HG03354 (cell line): Measurements from ENCODE around the gene CLDN6.

ENCODE experiments used
- ATAC-seq: cut with Tn5 transposase; IDR thresholded peaks from one replicate; pipeline ENCODE4 v1.9.1; 2021; ENCODE audit warnings: mild to moderate bottlenecking; ENCODE audit not compliant: unreplicated experiment, poor library complexity, severe bottlenecking

CLDN6 gene

DNA sequence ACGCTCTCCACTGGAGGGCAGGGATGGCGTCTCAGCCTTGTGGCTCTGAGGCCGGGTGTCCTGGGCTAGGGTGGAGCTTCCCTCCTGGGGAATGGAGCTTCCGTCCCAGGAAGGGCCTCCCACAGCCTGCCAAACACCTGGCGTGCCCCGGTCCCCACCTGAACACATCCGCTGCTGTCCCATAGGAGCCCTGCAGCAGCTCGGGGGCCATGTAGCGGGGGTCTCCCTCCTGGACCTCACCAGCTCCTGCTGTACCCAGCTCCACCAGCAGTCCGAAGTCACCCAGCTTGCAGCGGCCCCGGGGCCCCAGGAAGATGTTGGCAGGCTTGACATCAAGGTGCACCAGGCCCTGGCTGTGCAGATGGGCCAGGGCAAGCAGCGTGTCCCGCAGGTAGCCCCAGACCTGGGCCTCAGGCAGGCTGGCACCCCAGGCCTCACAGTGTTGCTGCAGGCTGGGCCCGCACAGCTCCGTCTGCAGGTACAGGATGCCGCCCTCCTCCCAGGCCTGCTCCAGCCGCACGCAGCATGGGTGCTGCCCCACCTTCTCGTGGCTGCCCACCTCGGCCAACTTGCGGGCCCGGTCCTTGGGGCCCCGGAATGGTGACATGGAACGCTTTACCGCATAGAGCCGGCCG, 42.7 kb downstream of the CLDN6 start:
- ATAC-seq: no peak

DNA sequence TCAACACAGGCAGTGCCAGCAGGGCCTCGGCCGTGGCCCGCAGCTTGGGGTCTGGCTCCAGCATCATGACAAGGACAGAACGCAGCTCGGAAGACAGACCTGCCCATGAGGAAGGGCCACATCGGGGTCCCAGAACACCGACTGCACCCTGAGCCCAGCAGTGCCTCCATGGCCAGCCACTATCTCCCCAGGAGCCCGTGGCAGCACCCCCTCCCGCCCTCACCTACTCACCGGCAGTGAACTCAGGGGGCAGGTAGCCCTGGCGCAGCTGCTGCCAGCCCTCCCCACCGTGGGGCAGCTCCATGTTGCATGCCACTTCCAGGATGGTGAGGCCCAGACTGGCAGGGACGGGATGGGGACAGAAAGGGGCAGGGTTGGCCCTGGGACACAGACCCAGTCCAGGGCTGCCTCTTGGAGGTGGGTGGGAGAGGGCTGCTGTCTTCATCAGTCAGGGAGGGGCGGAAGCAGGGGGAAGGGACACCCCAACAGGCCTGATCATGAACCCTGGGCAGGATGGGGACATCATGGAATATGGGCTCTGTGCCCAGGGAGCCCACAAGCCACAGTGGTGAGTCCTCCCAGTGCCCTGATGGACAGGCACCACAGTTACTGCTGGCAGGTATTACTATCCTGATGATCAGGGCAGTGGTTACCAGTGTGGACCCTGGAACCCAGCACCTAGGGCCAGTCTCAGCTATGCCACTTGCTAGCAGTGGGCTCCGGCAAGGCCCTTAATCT, 43.5 kb downstream of the CLDN6 start:
- no peak for ATAC-seq

DNA sequence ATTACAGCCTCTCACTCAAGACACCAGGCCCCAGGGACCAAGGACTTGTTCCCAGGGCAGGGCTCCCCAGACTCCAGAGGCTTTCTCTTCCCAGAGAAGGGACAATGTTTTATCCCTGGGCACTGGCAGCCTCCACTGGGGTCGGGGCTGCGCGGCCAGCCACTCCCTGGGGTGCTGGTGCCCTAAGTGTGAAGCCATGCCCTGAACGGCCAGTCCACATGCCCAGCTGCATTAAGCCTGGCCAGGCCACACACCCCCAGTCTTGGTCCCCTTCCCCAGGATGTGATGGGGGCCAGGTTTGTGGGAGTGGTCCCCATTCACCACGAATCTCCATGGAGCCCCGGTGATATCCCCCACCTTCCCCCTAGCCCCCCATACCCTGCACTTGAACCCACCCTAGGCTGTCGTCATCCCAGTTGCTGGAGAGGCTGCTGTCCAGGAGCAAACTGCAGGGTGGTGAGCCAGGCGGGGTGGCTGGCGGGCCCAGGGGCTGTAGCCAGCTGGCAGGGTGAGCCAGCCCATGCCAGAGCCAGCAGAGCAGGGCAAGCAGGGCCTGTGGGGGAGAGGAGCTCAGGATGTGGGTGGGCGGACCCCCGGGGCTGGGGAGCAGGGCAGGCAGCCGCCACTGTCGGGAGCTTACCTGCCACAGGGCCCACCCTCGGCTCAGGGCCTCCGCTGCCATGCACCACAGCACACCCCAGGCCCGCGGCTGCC, 44.2 kb downstream of the CLDN6 start:
- ATAC-seq: no peak

DNA sequence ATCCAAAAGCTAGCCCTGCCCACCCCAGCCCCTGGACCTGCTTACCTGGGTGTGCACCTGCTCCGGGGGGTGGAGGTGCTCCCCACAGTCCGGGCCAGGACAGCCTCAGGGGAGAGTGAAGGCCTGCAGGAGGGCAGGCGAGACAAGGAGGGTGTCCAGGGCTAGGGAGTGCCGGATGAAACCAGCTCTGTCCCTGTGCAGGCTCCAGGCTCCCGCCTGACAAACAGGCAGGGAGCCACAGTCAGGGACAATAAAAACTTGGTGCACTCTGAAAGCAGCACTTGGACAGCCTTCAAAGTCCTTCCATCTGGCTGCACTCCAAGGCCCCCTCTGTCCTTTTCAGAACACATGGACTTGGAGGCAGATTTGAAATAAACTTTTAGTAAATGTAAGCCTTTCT, 44.9 kb downstream of the CLDN6 start:
- no peak for ATAC-seq

DNA sequence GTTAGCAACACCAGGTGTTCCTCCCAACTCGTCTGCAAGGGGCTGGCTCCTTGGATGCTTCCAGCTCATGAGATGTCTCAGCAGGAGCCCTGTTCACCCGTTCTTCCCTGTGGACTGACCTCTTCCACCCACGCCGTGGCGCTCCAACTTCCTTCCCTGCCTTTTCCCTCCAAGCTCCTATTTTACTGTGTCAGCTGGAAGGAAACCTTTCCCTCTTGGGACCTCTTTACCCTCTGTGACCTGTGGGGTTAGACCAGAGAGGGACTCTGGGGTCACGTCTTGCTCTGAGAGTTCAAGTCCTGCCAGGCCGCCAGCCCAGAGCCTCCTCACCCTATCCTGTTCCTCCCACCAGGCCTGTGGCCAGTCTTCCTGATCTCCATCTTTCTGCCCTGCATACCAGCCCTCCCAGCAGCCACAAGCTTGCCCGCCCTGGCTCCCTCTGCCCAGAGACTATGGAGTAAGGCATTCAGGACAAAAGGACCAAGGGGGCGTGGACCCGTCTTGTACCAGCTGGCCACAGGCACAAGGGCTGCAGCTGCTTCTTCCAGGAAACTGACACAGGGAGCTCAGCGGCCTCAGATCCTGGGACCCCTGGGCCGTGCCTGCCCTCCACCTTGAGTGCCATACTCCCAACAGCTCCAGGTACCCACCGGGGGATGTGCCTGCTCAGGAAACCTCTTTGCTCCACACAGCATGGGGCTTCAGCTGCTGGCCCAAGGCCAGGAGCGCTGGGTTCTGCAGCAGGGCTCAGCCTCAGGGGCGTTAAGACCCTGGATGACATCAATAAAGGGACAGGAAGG, 45.8 kb downstream of the CLDN6 start:
- no peak for ATAC-seq

DNA sequence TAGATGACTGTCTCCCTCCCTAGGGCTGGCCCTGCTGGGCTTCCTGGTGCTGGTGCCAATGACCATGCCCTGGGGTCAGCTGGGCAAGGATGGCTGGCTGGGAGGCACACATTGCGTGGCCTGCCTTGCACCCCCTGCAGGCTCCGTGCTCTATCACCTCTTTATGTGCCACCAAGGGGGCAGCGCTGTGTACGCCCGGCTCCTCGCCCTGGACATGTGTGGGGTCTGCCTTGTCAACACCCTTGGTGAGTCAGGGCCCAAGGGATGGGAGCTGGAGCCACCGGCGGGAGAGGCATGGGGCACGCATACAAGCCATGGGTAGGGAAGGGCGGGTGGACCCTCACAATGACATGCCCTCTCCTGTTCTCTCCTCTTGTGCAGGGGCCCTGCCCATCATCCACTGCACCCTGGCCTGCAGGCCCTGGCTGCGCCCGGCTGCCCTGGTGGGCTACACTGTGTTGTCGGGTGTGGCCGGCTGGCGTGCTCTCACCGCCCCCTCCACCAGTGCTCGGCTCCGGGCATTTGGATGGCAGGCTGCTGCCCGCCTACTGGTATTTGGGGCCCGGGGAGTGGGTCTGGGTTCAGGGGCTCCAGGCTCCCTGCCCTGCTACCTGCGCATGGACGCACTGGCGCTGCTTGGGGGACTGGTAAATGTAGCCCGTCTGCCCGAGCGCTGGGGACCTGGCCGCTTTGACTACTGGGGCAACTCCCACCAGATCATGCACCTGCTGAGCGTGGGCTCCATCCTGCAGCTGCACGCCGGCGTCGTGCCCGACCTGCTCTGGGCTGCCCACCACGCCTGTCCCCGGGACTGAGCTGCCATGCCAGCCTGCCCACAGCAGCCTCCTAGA, 46.6 kb downstream of the CLDN6 start:
- no peak for ATAC-seq

DNA sequence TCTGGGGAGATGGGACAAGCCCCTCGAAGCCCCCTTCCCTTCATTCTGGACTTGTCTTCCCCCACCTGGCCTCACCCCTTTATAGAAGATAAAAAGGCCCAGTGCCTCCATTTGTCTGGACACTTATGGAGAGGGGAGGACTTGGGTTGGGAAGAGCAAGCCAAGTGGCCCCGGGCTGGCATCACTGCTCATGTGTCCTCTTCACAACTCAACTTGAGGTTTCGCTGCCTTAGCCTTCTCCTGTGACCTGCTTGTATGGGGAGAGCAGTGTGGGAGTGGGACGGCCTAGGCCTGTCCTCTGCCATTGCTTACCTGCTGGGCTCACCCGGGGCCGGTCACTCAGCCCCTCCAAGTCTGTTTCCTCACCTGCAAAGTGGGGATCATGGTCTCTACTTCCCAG, 47.4 kb downstream of the CLDN6 start:
- no peak for ATAC-seq

DNA sequence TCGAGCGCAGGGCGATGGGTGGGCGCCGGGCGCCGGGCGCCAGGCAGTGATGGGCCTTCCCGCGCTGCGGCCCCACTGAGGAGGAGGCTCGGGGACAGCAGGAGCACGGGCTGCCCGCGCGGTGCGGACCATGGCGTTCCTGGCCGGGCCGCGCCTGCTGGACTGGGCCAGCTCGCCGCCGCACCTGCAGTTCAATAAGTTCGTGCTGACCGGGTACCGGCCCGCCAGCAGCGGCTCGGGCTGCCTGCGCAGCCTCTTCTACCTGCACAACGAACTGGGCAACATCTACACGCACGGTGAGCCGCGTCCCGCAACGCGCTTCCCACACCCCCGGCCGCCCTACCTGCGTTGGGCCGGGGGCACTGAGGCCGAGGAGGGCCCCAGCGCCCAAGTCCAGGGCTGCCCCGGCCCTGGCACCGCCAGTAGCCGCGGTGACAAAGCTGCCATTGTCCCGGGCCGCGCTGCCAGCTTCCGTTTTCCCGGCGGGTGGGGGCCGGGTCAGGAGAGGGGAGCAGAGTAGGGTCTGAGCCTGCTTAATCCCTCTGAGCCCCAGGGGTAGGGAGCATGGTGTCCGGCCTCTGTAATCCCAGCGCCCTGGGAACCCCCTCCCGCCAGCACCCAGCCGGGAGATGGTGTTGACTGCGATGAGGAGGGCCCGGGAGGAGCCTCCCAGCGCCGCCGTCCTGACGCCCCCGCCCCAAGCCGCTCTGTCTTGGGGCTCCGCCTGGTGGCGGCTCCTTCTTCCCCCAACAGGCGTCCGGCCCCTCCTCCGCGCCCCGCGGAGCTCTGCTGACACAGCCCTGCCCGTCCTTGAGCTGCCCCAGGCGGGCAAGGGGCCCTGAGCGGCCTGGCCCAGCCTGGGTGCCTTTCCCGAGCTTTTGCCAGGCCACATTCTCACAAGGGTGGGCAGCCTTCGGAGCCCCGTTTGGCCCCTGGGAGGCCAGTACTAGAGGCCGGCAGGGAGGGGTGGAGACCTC, 48.1 kb downstream of the CLDN6 start:
- ATAC-seq: peak; percentile 49

DNA sequence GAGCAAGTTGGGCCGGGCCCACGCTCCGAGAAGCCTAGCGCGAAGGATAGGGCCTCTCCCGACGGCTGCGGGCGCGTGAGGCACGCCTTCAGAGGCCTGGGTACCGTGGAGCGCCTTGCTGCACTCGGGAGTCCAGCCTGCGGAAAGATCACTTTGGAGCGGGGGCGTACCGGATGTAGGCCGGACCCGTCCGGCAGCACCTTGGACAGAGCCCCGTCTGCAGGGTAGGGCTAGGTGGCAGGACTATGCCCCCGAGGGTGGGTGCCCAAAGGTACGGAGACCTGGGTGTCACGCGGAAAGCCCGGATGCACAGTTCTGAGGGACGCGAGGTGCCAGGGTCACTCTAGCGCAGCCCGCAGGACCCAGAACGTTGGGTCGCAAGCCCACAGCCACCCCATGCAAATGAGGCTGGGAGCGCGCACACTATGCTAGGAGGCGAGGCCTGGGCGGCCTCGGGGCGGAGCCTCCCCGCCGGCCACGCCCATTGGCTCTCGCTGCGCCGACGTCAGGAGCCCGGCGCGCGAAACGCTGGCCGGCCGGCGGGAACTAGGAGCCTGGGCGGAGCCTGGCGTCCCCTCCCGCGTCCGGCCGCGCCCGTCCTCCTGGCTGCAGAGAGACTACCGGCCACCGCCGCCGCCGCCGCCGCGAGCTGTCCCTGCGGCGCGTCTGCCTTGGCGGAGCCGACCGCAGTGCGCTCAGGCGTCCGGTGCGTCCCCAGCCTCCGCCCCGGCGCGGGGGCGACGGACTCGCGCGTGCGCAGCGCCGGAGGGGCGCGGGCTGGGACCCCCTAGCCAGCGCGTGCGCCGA, 49.0 kb downstream of the CLDN6 start, which contains the start of gene PAQR4:
Gene PAQR4 (plus strand): TSS at position 611 of the 807 bp plus-strand sequence. CDS start 327 bp downstream, outside the sequence.
- ATAC-seq: peak; percentile 74

DNA sequence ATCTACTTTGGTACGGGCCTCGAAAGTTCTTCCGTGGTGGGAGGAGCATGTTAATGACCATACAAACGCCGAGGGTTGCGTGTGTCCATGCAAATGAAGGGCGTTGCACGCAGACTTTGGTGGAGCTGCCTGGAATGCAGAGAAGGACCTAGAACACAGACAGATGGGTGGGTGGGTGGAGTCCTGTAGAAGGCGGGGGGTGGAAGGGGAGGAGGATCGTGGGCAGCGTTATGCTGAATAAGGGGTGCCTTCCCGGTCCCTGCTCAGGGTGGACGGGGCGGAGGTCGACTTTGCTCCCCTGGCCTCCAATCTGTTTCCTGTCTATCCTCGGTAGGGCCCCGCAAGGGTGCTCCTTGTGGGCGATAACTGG, 49.6 kb downstream of the CLDN6 start:
- no peak for ATAC-seq

DNA sequence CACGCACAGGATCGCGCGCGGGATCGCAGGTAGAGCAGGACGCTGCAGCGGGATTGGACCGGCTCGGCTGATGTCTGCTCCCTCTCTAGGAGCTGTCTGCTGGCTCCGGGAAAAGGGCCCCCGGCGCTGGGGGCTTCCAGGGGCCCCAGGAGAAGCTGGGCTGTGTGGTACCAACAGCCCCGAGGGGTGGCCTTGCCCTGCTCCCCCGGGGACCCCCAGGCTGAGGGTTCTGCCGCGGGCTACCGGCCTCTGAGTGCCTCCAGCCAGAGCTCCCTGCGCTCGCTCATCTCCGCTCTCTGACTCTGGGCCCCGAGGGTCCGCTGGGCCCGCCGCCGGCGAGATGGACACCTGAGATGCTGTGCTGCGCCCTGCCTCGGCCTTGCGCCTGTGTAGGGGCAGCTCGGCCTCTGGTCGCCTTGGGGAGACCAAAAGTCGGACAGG, 50.2 kb downstream of the CLDN6 start:
- no peak for ATAC-seq

DNA sequence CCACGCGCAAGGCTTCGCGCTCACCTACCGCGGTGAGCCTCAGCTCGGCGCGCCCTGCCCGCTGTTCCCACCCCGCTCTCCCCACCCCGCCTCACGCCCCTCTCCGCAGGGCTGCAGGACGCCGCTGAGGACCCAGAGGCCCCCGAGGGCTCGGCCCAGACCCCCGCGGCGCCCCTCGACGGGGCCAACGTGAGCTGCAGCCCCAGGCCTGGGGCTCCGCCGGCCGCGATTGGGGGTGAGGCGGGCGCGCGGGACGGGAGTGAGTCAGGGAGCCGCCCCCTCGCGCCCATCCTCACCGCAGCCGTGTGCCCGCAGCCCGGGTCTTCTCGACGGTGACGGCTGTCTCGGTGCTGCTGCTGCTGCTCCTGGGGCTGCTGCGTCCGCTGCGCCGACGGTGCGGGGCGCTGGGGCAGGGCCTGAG, 50.8 kb downstream of the CLDN6 start:
- ATAC-seq: no peak

DNA sequence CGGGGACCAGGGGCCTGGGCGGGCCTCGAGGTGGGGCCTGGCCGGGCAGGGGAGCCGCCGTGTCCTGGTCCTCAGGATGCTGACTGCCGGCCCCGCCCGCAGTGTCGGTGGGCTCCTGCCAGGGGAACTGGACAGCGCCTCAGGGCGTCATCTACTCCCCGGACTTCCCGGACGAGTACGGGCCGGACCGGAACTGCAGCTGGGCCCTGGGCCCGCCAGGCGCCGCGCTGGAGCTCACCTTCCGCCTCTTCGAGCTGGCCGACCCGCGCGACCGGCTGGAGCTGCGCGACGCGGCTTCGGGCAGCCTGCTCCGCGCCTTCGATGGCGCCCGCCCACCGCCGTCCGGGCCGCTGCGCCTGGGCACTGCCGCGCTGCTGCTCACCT, 51.2 kb downstream of the CLDN6 start:
- no peak for ATAC-seq

DNA sequence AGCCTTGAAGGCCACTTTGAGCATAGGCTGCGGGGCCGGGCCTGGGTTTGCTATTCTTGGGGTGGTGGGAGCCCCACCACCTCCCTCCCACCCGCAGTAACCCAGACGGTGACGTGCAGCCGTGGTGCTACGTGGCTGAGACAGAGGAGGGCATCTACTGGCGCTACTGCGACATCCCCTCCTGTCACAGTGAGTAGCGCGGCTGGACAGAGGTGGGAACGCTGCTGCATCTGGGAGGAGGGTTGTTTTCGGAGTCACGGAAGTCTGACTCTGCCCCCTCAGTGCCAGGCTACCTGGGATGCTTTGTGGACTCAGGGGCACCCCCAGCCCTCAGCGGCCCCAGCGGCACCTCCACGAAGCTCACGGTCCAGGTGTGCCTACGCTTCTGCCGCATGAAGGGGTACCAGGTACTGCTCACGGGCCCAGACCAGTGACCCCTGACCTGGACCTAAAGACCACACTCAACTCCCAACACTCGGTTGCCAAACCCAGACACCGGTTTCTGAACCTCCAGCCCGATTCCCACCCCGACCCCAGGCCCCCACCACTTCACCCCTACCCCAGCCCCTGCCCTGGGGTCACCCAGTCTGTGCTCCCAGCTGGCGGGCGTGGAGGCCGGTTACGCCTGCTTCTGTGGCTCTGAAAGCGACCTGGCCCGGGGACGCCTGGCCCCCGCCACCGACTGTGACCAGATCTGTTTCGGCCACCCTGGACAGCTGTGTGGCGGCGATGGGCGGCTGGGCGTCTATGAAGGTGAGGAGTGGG, 51.8 kb downstream of the CLDN6 start:
- ATAC-seq: no peak
